BLaER1 (cell line): ENCODE results near the gene FBXO7.

Source experiments
- H3K27ac ChIP-seq: shearing (Covaris generic); formaldehyde crosslinking; 2 replicates; pipeline ENCODE4 v1.8.1; 2022
- H3K27me3 ChIP-seq: shearing (Covaris generic); formaldehyde crosslinking; 2 replicates; pipeline ENCODE4 v1.8.1; 2022
- H3K36me3 ChIP-seq: shearing (Covaris generic); formaldehyde crosslinking; 2 replicates; pipeline ENCODE4 v1.8.1; 2022
- H3K4me1 ChIP-seq: shearing (Covaris generic); formaldehyde crosslinking; 2 replicates; pipeline ENCODE4 v1.8.1; 2022
- H3K4me2 ChIP-seq: shearing (Covaris generic); formaldehyde crosslinking; 2 replicates; pipeline ENCODE4 v1.8.1; 2022
- H3K4me3 ChIP-seq: shearing (Covaris generic); formaldehyde crosslinking; 2 replicates; pipeline ENCODE4 v1.8.1; 2022
- H3K9ac ChIP-seq: shearing (Covaris generic); formaldehyde crosslinking; 2 replicates; pipeline ENCODE4 v1.8.1; 2022
- H3K9me3 ChIP-seq: shearing (Covaris generic); formaldehyde crosslinking; 2 replicates; pipeline ENCODE4 v1.8.1; 2022
- H4K20me1 ChIP-seq: shearing (Covaris generic); formaldehyde crosslinking; 2 replicates; pipeline ENCODE4 v1.8.1; 2022
- Cebpa-rat ChIP-seq: shearing (Covaris generic); IDR thresholded peaks from 2 replicates; pipeline ENCODE4 v1.8.1; 2022

Gene FBXO7

DNA sequence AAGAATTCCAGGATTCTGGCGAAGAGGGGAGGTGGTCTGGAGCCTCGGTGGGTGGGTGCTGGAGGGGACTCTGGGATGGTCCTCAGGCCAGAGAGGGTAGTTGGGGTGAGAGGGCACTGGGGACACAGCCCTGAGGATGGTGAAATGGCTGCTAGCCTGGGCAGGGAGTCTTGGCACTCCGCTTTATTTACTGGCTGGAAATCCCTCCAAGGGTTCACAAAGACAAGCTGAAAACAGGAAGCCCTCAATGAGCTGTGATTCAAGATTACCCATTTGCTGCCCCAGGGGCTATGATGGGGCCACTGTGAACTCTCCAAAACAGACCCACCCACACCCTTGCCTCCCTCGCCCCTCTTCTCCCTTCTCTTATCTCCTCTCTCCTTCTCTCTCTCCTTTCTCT is 71.9 kb downstream of the FBXO7 start:
- H3K9me3 ChIP-seq, result no peaks in the 10 kb centered on the region
- no peaks in the 10 kb centered on the region for H4K20me1 ChIP-seq
- no peaks in the 10 kb centered on the region for H3K27me3 ChIP-seq
- no peak overlapping the region for H3K4me3 ChIP-seq
- TF ChIP-seq Cebpa-rat, result no peak
- H3K27ac ChIP-seq, result no peak overlapping the region
- no peaks in the 10 kb centered on the region for H3K36me3 ChIP-seq
- no peaks in the 10 kb centered on the region for H3K4me1 ChIP-seq
- H3K9ac ChIP-seq, result no peak overlapping the region
- H3K4me2 ChIP-seq, result no peak overlapping the region

DNA sequence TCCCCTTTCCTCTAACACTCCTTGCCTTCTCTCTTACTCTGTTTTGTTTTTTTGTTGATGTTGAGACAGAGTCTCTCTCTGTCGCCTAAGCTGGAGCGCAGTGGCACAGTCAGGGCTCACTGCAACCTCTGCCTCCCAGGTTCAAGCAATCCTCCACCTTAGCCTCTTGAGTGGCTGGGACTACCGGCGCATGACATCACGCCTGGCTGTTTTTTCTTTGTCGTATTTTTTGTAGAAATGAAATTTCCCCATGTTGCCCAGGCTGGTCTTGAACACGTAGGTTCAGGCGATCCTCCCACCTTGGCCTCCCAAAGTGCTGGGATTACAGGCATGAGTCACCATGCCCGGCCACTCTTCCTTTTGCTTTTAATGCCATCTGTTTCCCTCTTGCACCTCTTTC is 72.3 kb downstream of the FBXO7 start:
- Histone ChIP-seq H3K4me1 (no peaks in the 10 kb centered on the region), H3K9ac (no peak overlapping the region), H3K27ac (no peak overlapping the region), H3K36me3 (no peaks in the 10 kb centered on the region), H3K4me2 (no peak overlapping the region), H3K27me3 (no peaks in the 10 kb centered on the region), H3K9me3 (no peaks in the 10 kb centered on the region), H3K4me3 (no peak overlapping the region), H4K20me1 (no peaks in the 10 kb centered on the region)
- TF ChIP-seq Cebpa-rat, result no peak

DNA sequence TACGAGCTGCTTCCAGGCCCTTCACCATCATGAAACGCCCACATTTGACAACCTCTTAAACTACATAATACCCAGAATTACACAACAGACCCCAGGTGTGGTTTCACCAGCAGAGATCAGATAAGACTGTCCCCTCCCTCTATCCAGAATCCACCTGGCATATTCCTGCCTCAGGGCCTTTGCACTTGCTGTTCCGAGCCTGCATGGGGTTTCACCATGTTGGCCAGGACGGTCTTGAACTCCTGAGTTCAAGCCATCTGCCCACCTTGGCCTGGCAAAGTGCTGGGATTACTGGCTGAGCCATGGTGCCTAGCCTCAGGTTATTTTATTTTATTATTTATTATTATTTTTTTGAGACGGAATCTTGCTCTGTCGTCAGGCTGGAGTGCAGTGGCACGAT is 73.4 kb downstream of the FBXO7 start:
- Histone ChIP-seq H3K4me1 (no peaks in the 10 kb centered on the region), H3K4me2 (no peak overlapping the region)
- no peak for TF ChIP-seq Cebpa-rat

More for the DNA sequence above, 73.4 kb downstream of the FBXO7 start:
- Histone ChIP-seq H3K9ac (no peak overlapping the region), H3K4me3 (no peak overlapping the region), H3K9me3 (no peaks in the 10 kb centered on the region), H3K27me3 (no peaks in the 10 kb centered on the region), H3K27ac (no peak overlapping the region), H3K36me3 (no peaks in the 10 kb centered on the region), H4K20me1 (no peaks in the 10 kb centered on the region)
